Bone marrow (tissue), 2 donors: ENCODE data around the gene MTTP.

Experiments
- DNase-seq, 2 donors: peaks; one replicate each; lab custom pipeline; 2025; lab: John Stamatoyannopoulos, UW

The MTTP gene

GRCh38 chr4:99670409-99671073, 95.9 kb downstream of the MTTP start:
- no peak for DNase-seq
